HG03139 (cell line): ENCODE data around the gene LDB1.
A peak's percentile ranks its signal among the peaks of the same experiment; 100 is the strongest.

Experiments used
- ATAC-seq: cut with Tn5 transposase; IDR thresholded peaks from one replicate; pipeline ENCODE4 v1.9.1; 2021; ENCODE audit not compliant: unreplicated experiment

The LDB1 gene

DNA sequence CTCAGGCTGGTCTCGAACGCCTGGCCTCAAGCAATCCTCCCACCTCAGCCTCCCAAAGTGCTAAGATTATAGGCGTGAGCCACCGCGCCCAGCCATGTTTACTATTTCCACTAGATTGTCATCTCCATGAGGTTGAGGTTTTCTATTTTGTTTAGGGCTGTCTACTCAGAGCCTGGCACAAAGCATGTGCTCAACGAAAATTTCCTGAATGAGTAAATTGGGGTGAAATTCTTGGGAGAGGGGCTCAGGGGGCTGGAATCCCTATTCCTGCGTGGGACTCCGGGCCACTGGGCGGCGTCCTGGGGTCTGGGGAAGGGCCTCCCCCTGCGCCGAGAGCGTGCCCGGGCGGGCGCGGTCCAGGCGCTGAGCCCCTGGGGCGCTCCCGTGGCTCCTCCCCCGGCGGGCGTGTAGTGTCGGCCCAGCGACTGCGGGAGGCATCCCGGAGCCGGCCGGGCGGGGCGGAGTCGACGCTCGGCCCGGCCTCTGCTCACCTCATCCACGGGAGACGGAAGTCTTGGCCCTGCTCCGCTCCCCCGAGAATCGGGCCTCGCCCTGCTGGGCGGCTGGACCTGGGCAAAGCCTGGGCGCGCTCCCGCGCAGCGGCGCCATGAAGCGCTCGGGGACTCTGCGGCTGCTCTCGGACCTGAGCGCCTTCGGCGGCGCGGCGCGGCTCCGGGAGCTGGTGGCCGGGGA, 55.2 kb downstream of the LDB1 start, which contains the start of gene HPS6:
Gene HPS6 (plus strand): TSS at position 482 of the 693 bp plus-strand sequence. CDS start 126 bp downstream, at position 608.
- ATAC-seq: peak; percentile 90

GRCh38 chr10:102064503-102064867, 55.7 kb downstream of the LDB1 start:
- ATAC-seq: no peak

DNA sequence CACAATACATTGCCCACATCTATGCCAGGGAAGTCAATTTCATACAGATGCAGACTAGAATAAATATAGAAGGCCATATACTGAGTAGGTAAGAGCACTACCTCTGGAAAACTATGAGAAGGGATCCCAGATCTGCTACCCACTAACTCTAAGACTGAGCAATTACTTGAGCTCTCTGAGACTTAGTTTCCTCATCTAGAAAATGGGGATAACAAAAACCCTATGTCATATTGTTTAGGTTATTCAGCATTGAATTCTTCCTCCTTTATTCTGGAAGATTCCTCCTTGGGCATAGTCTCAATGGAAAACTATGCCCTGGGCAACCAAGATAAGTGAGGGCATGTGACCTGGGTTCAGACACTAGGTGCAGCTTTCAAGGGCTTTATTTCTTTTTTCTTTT, 60.2 kb downstream of the LDB1 start:
- no peak for ATAC-seq
